Endothelial cell of umbilical vein (primary cell): ENCODE measurements around the gene KPNA2. TPM values are rescaled to one million over a fixed set of nuclear protein-coding genes. Genes with fewer than 3 reads are reported as not detected.
"Not testable (repeated sequence)": the region's sequence is repeated elsewhere in the genome, so short reads cannot be mapped to it uniquely, and the experiment has no call there.

Source experiments
- BruUV-seq: library from RNA; stranded (reverse); fragments of 400-500 nt; replicated peaks from 2 replicates; lab custom pipeline; 2021; lab: Mats Ljungman, UMichigan
- CTCF ChIA-PET: fragments of 300-600, 350-600 bp; sonication (Branson Sonifier 250); formaldehyde crosslinking; loops from one replicate; lab custom pipeline; 2021; ENCODE audit warnings: antibody characterized with exemption, inconsistent platforms; lab: Charles Lee
- POLR2A ChIA-PET: fragments of 300-600, 350-600 bp; sonication (Branson Sonifier 250); formaldehyde crosslinking; loops from one replicate; lab custom pipeline; 2021; ENCODE audit warnings: antibody characterized with exemption, inconsistent platforms; lab: Charles Lee
- DNase-seq: peaks from one replicate; pipeline ENCODE4 v3.0.0-alpha.2; 2011; ENCODE audit warnings: low read depth, low spot score
- FAIRE-seq: peaks from 2 replicates; lab custom pipeline; 2011; peaks lifted over from hg19 to GRCh38; lab: Jason Lieb, UNC
- H2AFZ ChIP-seq: 2 replicates; pipeline ENCODE4 v1.6.0; 2012; ENCODE audit warnings: low read depth, low read length, control low read depth, inconsistent platforms
- H3K27ac ChIP-seq: 2 replicates; pipeline ENCODE4 v1.5.1; 2011; ENCODE audit warnings: low read depth, mild to moderate bottlenecking, control low read depth, low read length, moderate library complexity; ENCODE audit not compliant: insufficient read depth
- H3K27me3 ChIP-seq, 2 experiments: 2 replicates each; pipeline versions ENCODE4 v1.6.0 to v1.6.1; 2011; ENCODE audit warnings: low read length in 2 of 2, mixed read lengths in 1 of 2; ENCODE audit not compliant: control insufficient read depth in 2 of 2, insufficient read depth in 2 of 2
- H3K36me3 ChIP-seq, 2 experiments: 2 replicates in 1 of 2; 3 replicates in 1 of 2; pipeline ENCODE4 v1.5.1; 2011; ENCODE audit warnings: low read length in 2 of 2, mild to moderate bottlenecking in 1 of 2, moderate library complexity in 1 of 2; ENCODE audit not compliant: control insufficient read depth in 2 of 2, insufficient read depth in 2 of 2; ENCODE audit errors: extremely low read depth in 1 of 2
- H3K4me1 ChIP-seq: 3 replicates; pipeline ENCODE4 v1.5.1; 2011; ENCODE audit warnings: mild to moderate bottlenecking, low read length; ENCODE audit not compliant: control insufficient read depth, insufficient read depth; ENCODE audit errors: extremely low read depth
- H3K4me2 ChIP-seq: 2 replicates; pipeline ENCODE4 v1.6.1; 2011; ENCODE audit warnings: low read length, control low read depth, mixed read lengths; ENCODE audit not compliant: insufficient read depth
- H3K4me3 ChIP-seq, 3 experiments: fragments of 200-600 bp in 1 of 3; sonication (generic), shearing (Covaris generic) in 1 of 3; replicated peaks in 1 of 3; 2 replicates each; pipeline ENCODE4 v1.5.1; 2011 to 2016; ENCODE audit warnings: control low read depth in 3 of 3, low read length in 3 of 3, mild to moderate bottlenecking in 2 of 3, inconsistent platforms in 1 of 3, low read depth in 1 of 3, moderate library complexity in 1 of 3; ENCODE audit not compliant: insufficient read depth in 1 of 3
- H3K79me2 ChIP-seq: 2 replicates; pipeline ENCODE4 v1.6.0; 2012; ENCODE audit warnings: low read length, inconsistent platforms; ENCODE audit not compliant: control insufficient read depth, insufficient read depth
- H3K9ac ChIP-seq: replicated peaks from 2 replicates; pipeline ENCODE3; 2011; ENCODE audit warnings: low read length, control low read depth; ENCODE audit not compliant: insufficient read depth; ENCODE audit errors: extremely low read depth
- H3K9me1 ChIP-seq: replicated peaks from 3 replicates; pipeline ENCODE4 v1.6.0; 2011; ENCODE audit warnings: mild to moderate bottlenecking, low read length; ENCODE audit not compliant: control insufficient read depth, insufficient read depth; ENCODE audit errors: extremely low read depth
- H3K9me3 ChIP-seq: replicated peaks from 2 replicates; pipeline ENCODE4 v1.5.1; 2012; ENCODE audit warnings: low read length, inconsistent platforms; ENCODE audit not compliant: control insufficient read depth, insufficient read depth
- H4K20me1 ChIP-seq: replicated peaks from 2 replicates; pipeline ENCODE3; 2011; ENCODE audit warnings: mild to moderate bottlenecking, low read length; ENCODE audit not compliant: control insufficient read depth, insufficient read depth; ENCODE audit errors: extremely low read depth
- CTCF ChIP-seq, 2 donors: IDR thresholded peaks; 1 replicate in 1 of 2; 2 replicates in 1 of 2; pipeline ENCODE4 v1.5.1; 2011; ENCODE audit warnings: low read length in 2 of 2, mild to moderate bottlenecking in 2 of 2, moderate library complexity in 2 of 2, control low read depth in 1 of 2, inconsistent platforms in 1 of 2, low read depth in 1 of 2; ENCODE audit not compliant: insufficient read depth in 1 of 2; ENCODE audit errors: extremely low read depth in 1 of 2
- EZH2 ChIP-seq: IDR thresholded peaks from 2 replicates; pipeline ENCODE4 v1.6.1; 2012; ENCODE audit warnings: borderline replicate concordance, low read depth, mild to moderate bottlenecking, moderate library complexity, low read length, inconsistent platforms; ENCODE audit not compliant: severe bottlenecking
- FOS ChIP-seq: IDR thresholded peaks from 2 replicates; pipeline ENCODE4 v1.6.1; 2011; ENCODE audit warnings: mild to moderate bottlenecking, low read length, moderate library complexity, borderline replicate concordance; ENCODE audit not compliant: insufficient read depth
- GATA2 ChIP-seq: IDR thresholded peaks from 2 replicates; pipeline ENCODE4 v1.7.0; 2011; ENCODE audit warnings: low read depth, mild to moderate bottlenecking, moderate library complexity, mixed read lengths, low read length; ENCODE audit not compliant: insufficient read length, insufficient read depth
- JUN ChIP-seq: IDR thresholded peaks from 2 replicates; pipeline ENCODE4 v1.6.1; 2011; ENCODE audit warnings: borderline replicate concordance, low read depth; ENCODE audit not compliant: insufficient read length, insufficient read depth
- MAX ChIP-seq: IDR thresholded peaks from 2 replicates; pipeline ENCODE4 v1.6.1; 2011; ENCODE audit not compliant: insufficient read depth, insufficient read length
- MYC ChIP-seq: IDR thresholded peaks from one replicate; pipeline ENCODE4 v1.6.1; 2011; ENCODE audit warnings: mild to moderate bottlenecking, low read depth, low read length
- POLR2A ChIP-seq: IDR thresholded peaks from 2 replicates; pipeline ENCODE4 v1.6.1; 2012; ENCODE audit warnings: low read depth, mild to moderate bottlenecking, control low read depth, low read length
- POLR2AphosphoS5 ChIP-seq: IDR thresholded peaks from 2 replicates; pipeline ENCODE4 v1.6.1; 2012; ENCODE audit warnings: low read depth, mild to moderate bottlenecking, control low read depth, low read length, moderate library complexity; ENCODE audit not compliant: insufficient read depth
- dilution Hi-C: fragments of 300-500 bp; cut with MboI; formaldehyde crosslinking; loops from one replicate; pipeline ENCODE4 v1.15.0; 2019; ENCODE audit warnings: low sequenced_read_pairs; ENCODE audit not compliant: extremely low pct_ligation_motif_present
- intact Hi-C: fragments of 100-400 bp; cut with micrococcal nuclease; formaldehyde crosslinking; loops from one replicate; pipeline ENCODE4 v1.10.0; 2022
- polyA plus RNA-seq, 4 experiments: library from polyadenylated mRNA; depleted of rRNA in 3 of 4; stranded (reverse) in 3 of 4; unstranded in 1 of 4; fragments of >200 nt; gene quantifications; 2 replicates each; pipeline versions ENCODE4 v1.2.1 to v1.2.3, GENCODE V29; 2011 to 2012; ENCODE audit warnings: missing spikeins in 1 of 4
- total RNA-seq: library from RNA; stranded (reverse); gene quantifications from 2 replicates; pipeline ENCODE4 v1.2.3, GENCODE V29; 2021

Gene KPNA2
- total and polyA plus RNA-seq, 2 donors (not counting 3 experiments of a cell fraction or from before 2014, with no cell fraction given), result 252 to 382 TPM

- H3K4me1 ChIP-seq, result peaks cover 24% of the 10 kb centered on the region
- H2AFZ ChIP-seq, H3K9me1 ChIP-seq, H3K27ac ChIP-seq, H3K9ac ChIP-seq, H3K79me2 ChIP-seq, DNase-seq, dilution Hi-C loops, H3K4me3 ChIP-seq, BruUV-seq, H3K27me3 ChIP-seq, H3K36me3 ChIP-seq, POLR2A ChIA-PET, FAIRE-seq, H3K4me2 ChIP-seq, H4K20me1 ChIP-seq, H3K9me3 ChIP-seq: not testable (repeated sequence)
- intact Hi-C loops, result loop anchor here (5.0 kb wide), 1 partner anchor 331 kb away; no protein-coding TSS in a partner anchor
- CTCF ChIA-PET, result interaction anchor here (0.6 to 2.9 kb wide), 3 partner anchors 13 to 149 kb away, joined by 3 to 11 read pairs (median 3); partner anchors contain the start of gene KPNA2
Observed at GRCh38 chr17:68051321-68052312, 16.1 kb downstream of the KPNA2 start.

- Histone ChIP-seq H3K27ac (peak overlapping the region; percentile 97), H3K9me1 (no peaks in the 10 kb centered on the region), H3K9ac (peak overlapping the region; percentile 64), H3K4me1 (peaks cover 24% of the 10 kb centered on the region), H3K4me2 (no peak overlapping the region), H3K79me2 (no peaks in the 10 kb centered on the region), H3K36me3 (no peaks in the 10 kb centered on the region), H3K27me3 (no peaks in the 10 kb centered on the region), H2AFZ (peak overlapping the region; percentile 66), H3K4me3 (no peak overlapping the region), H4K20me1 (no peaks in the 10 kb centered on the region), H3K9me3 (no peaks in the 10 kb centered on the region)
- TF ChIP-seq MAX, result no peak
- TF ChIP-seq FOS, result no peak
- TF ChIP-seq EZH2, result no peak
- no peak for TF ChIP-seq GATA2
- no peak for TF ChIP-seq CTCF (IDR thresholded peaks at IDR 0.05; ENCODE audit: extremely low read depth in 1 of 2, insufficient read depth in 1 of 2, low read depth in 1 of 2, low read length in 2 of 2)
- TF ChIP-seq POLR2AphosphoS5, result no peak
- TF ChIP-seq MYC, result no peak
- TF ChIP-seq POLR2A, result no peak
- TF ChIP-seq JUN, result no peak
- no peak for DNase-seq
- intact Hi-C loops, result loop anchor here (1.0 to 5.0 kb wide), 4 partner anchors 18 to 329 kb away; partner anchors contain the start of gene KPNA2
- CTCF ChIA-PET, result interaction anchor here (0.9 to 2.9 kb wide), 4 partner anchors 11 to 148 kb away, joined by 3 to 11 read pairs (median 4); no protein-coding TSS in a partner anchor
- no TSS peak for BruUV-seq
- POLR2A ChIA-PET, result interaction anchor here (1.2 kb wide), 1 partner anchor 17 kb away, joined by 3 read pairs; the partner anchor contains the start of gene KPNA2
- no peak for FAIRE-seq
- dilution Hi-C loops, result no loop called here
Observed at GRCh38 chr17:68052810-68053209, 17.3 kb downstream of the KPNA2 start.
